AG04450 (cell line): ENCODE measurements around the gene DLG3. TPM values are rescaled to one million over a fixed set of nuclear protein-coding genes. Genes with fewer than 3 reads are reported as not detected.

ENCODE experiments used
- CTCF ChIA-PET: fragments of 300-600, 350-600 bp; formaldehyde crosslinking; extraction: SDS; loops from one replicate; lab custom pipeline; 2022; ENCODE audit warnings: antibody characterized with exemption, inconsistent platforms; lab: Charles Lee
- POLR2A ChIA-PET: fragments of 350-600 bp; formaldehyde crosslinking; extraction: SDS; loops from one replicate; lab custom pipeline; 2021; ENCODE audit warnings: antibody characterized with exemption, inconsistent platforms; lab: Yijun Ruan, JAX
- DNase-seq: peaks from one replicate; pipeline ENCODE4 v3.0.0-alpha.2; 2011; ENCODE audit warnings: low read depth, low spot score
- H3K27ac ChIP-seq: one replicate; pipeline ENCODE4 v1.5.1; 2012; ENCODE audit warnings: low read depth, low read length, control low read depth
- H3K27me3 ChIP-seq: one replicate; pipeline ENCODE4 v1.6.0; 2012; ENCODE audit warnings: low read length; ENCODE audit not compliant: control insufficient read depth, insufficient read depth
- H3K4me3 ChIP-seq: 2 replicates; pipeline ENCODE4 v1.5.1; 2011; ENCODE audit warnings: mild to moderate bottlenecking, low read depth, low read length, control low read depth
- H3K9me3 ChIP-seq: 2 replicates; pipeline ENCODE4 v1.5.1; 2012; ENCODE audit warnings: low read length; ENCODE audit not compliant: control insufficient read depth, insufficient read depth
- CTCF ChIP-seq: IDR thresholded peaks from 2 replicates; pipeline ENCODE4 v1.5.1; 2011; ENCODE audit warnings: low read depth, low read length, control low read depth, inconsistent platforms
- polyA plus RNA-seq: library from polyadenylated mRNA; depleted of rRNA; stranded (reverse); fragments of >200 nt; gene quantifications from 2 replicates; pipeline ENCODE4 v1.2.3, GENCODE V29; 2011

The DLG3 gene
- polyA plus RNA-seq, 1 experiment: 29.2 TPM

GRCh38 chrX:70452143-70452733 is 7.6 kb downstream of the DLG3 start:
- Histone ChIP-seq H3K27me3 (no peaks in the 10 kb centered on the region), H3K9me3 (peaks cover 3% of the 10 kb centered on the region; the same call in 1 of the 2 replicates), H3K27ac (no peak overlapping the region), H3K4me3 (peak overlapping the region; percentile 64)
- DNase-seq: no peak
- peak; percentile 69 for TF ChIP-seq CTCF
- POLR2A ChIA-PET: no interaction called here
- CTCF ChIA-PET: interaction anchor here (0.6 to 3.0 kb wide), 12 partner anchors 8 to 1062 kb away, joined by 3 to 19 read pairs (median 4); partner anchors contain the start of gene IGBP1

GRCh38 chrX:70453024-70453618 is 8.5 kb downstream of the DLG3 start:
- Histone ChIP-seq H3K9me3 (peaks cover 3% of the 10 kb centered on the region; the same call in 1 of the 2 replicates), H3K27ac (no peak overlapping the region), H3K4me3 (peak overlapping the region; percentile 64), H3K27me3 (no peaks in the 10 kb centered on the region)
- DNase-seq: no peak
- ChIA-PET CTCF (interaction anchor here (0.6 to 3.0 kb wide), 4 partner anchors 18 to 212 kb away, joined by 3 to 19 read pairs (median 12); no protein-coding TSS in a partner anchor), POLR2A (no interaction called here)
- no peak for TF ChIP-seq CTCF

- ChIA-PET POLR2A (no interaction called here), CTCF (interaction anchor here (1.0 to 2.7 kb wide), 7 partner anchors 8 to 297 kb away, joined by 3 to 18 read pairs (median 6); no protein-coding TSS in a partner anchor)
- Histone ChIP-seq H3K27me3 (no peaks in the 10 kb centered on the region), H3K9me3 (peaks cover 3% of the 10 kb centered on the region; the same call in 1 of the 2 replicates), H3K27ac (peak overlapping the region; percentile 39), H3K4me3 (peak overlapping the region; percentile 68)
- peak; percentile 88 for TF ChIP-seq CTCF
- DNase-seq: no peak
These were observed 10.1 kb downstream of the DLG3 start for GRCh38 chrX:70454441-70455365.

GRCh38 chrX:70455366-70456202 is 10.9 kb downstream of the DLG3 start:
- no peak for TF ChIP-seq CTCF
- H3K27ac ChIP-seq: peak overlapping the region; percentile 39
- peak overlapping the region; percentile 68 for H3K4me3 ChIP-seq
- ChIA-PET POLR2A (no interaction called here), CTCF (interaction anchor here (1.0 to 2.3 kb wide), 6 partner anchors 7 to 209 kb away, joined by 3 to 8 read pairs (median 6); no protein-coding TSS in a partner anchor)
- DNase-seq: no peak
- no peaks in the 10 kb centered on the region for H3K27me3 ChIP-seq
- H3K9me3 ChIP-seq: peaks cover 3% of the 10 kb centered on the region; the same call in 1 of the 2 replicates
